PC-9 (cell line): ENCODE measurements around the gene SIK3.

ENCODE experiments used
- CTCF ChIP-seq: fragments of 200-600 bp; sonication (generic); conservative IDR thresholded peaks from 2 replicates; pipeline ENCODE4 v1.6.1; 2017; ENCODE audit warnings: mixed run types, antibody characterized with exemption, mild to moderate bottlenecking, moderate library complexity
- EZH2 ChIP-seq: fragments of 200-600 bp; sonication (generic); IDR thresholded peaks from 2 replicates; pipeline ENCODE4 v1.8.0; 2017; ENCODE audit warnings: antibody characterized with exemption, low read depth

- no peak for TF ChIP-seq CTCF
- no peak for TF ChIP-seq EZH2
Observed at GRCh38 chr11:116892374-116892773, 205.9 kb downstream of the SIK3 start.
